Endothelial cell of umbilical vein (primary cell): Measurements from ENCODE around the gene ZNF148. TPM values are rescaled to one million over a fixed set of nuclear protein-coding genes. Genes with fewer than 3 reads are reported as not detected.

ENCODE experiments used
- BruUV-seq: library from RNA; stranded (reverse); fragments of 400-500 nt; replicated peaks from 2 replicates; lab custom pipeline; 2021; lab: Mats Ljungman, UMichigan
- CTCF ChIA-PET: fragments of 300-600, 350-600 bp; sonication (Branson Sonifier 250); formaldehyde crosslinking; loops from one replicate; lab custom pipeline; 2021; ENCODE audit warnings: antibody characterized with exemption, inconsistent platforms; lab: Charles Lee
- POLR2A ChIA-PET: fragments of 300-600, 350-600 bp; sonication (Branson Sonifier 250); formaldehyde crosslinking; loops from one replicate; lab custom pipeline; 2021; ENCODE audit warnings: antibody characterized with exemption, inconsistent platforms; lab: Charles Lee
- DNase-seq: peaks from one replicate; pipeline ENCODE4 v3.0.0-alpha.2; 2011; ENCODE audit warnings: low read depth, low spot score
- FAIRE-seq: peaks from 2 replicates; lab custom pipeline; 2011; peaks lifted over from hg19 to GRCh38; lab: Jason Lieb, UNC
- H2AFZ ChIP-seq: 2 replicates; pipeline ENCODE4 v1.6.0; 2012; ENCODE audit warnings: low read depth, low read length, control low read depth, inconsistent platforms
- H3K27ac ChIP-seq: 2 replicates; pipeline ENCODE4 v1.5.1; 2011; ENCODE audit warnings: low read depth, mild to moderate bottlenecking, control low read depth, low read length, moderate library complexity; ENCODE audit not compliant: insufficient read depth
- H3K27me3 ChIP-seq, 2 experiments: 2 replicates each; pipeline versions ENCODE4 v1.6.0 to v1.6.1; 2011; ENCODE audit warnings: low read length in 2 of 2, mixed read lengths in 1 of 2; ENCODE audit not compliant: control insufficient read depth in 2 of 2, insufficient read depth in 2 of 2
- H3K36me3 ChIP-seq, 2 experiments: 2 replicates in 1 of 2; 3 replicates in 1 of 2; pipeline ENCODE4 v1.5.1; 2011; ENCODE audit warnings: low read length in 2 of 2, mild to moderate bottlenecking in 1 of 2, moderate library complexity in 1 of 2; ENCODE audit not compliant: control insufficient read depth in 2 of 2, insufficient read depth in 2 of 2; ENCODE audit errors: extremely low read depth in 1 of 2
- H3K4me1 ChIP-seq: 3 replicates; pipeline ENCODE4 v1.5.1; 2011; ENCODE audit warnings: mild to moderate bottlenecking, low read length; ENCODE audit not compliant: control insufficient read depth, insufficient read depth; ENCODE audit errors: extremely low read depth
- H3K4me2 ChIP-seq: 2 replicates; pipeline ENCODE4 v1.6.1; 2011; ENCODE audit warnings: low read length, control low read depth, mixed read lengths; ENCODE audit not compliant: insufficient read depth
- H3K4me3 ChIP-seq, 3 experiments: fragments of 200-600 bp in 1 of 3; sonication (generic), shearing (Covaris generic) in 1 of 3; replicated peaks in 1 of 3; 2 replicates each; pipeline ENCODE4 v1.5.1; 2011 to 2016; ENCODE audit warnings: control low read depth in 3 of 3, low read length in 3 of 3, mild to moderate bottlenecking in 2 of 3, inconsistent platforms in 1 of 3, low read depth in 1 of 3, moderate library complexity in 1 of 3; ENCODE audit not compliant: insufficient read depth in 1 of 3
- H3K79me2 ChIP-seq: 2 replicates; pipeline ENCODE4 v1.6.0; 2012; ENCODE audit warnings: low read length, inconsistent platforms; ENCODE audit not compliant: control insufficient read depth, insufficient read depth
- H3K9ac ChIP-seq: replicated peaks from 2 replicates; pipeline ENCODE3; 2011; ENCODE audit warnings: low read length, control low read depth; ENCODE audit not compliant: insufficient read depth; ENCODE audit errors: extremely low read depth
- H3K9me1 ChIP-seq: replicated peaks from 3 replicates; pipeline ENCODE4 v1.6.0; 2011; ENCODE audit warnings: mild to moderate bottlenecking, low read length; ENCODE audit not compliant: control insufficient read depth, insufficient read depth; ENCODE audit errors: extremely low read depth
- H3K9me3 ChIP-seq: replicated peaks from 2 replicates; pipeline ENCODE4 v1.5.1; 2012; ENCODE audit warnings: low read length, inconsistent platforms; ENCODE audit not compliant: control insufficient read depth, insufficient read depth
- H4K20me1 ChIP-seq: replicated peaks from 2 replicates; pipeline ENCODE3; 2011; ENCODE audit warnings: mild to moderate bottlenecking, low read length; ENCODE audit not compliant: control insufficient read depth, insufficient read depth; ENCODE audit errors: extremely low read depth
- EZH2 ChIP-seq: IDR thresholded peaks from 2 replicates; pipeline ENCODE4 v1.6.1; 2012; ENCODE audit warnings: borderline replicate concordance, low read depth, mild to moderate bottlenecking, moderate library complexity, low read length, inconsistent platforms; ENCODE audit not compliant: severe bottlenecking
- FOS ChIP-seq: IDR thresholded peaks from 2 replicates; pipeline ENCODE4 v1.6.1; 2011; ENCODE audit warnings: mild to moderate bottlenecking, low read length, moderate library complexity, borderline replicate concordance; ENCODE audit not compliant: insufficient read depth
- GATA2 ChIP-seq: IDR thresholded peaks from 2 replicates; pipeline ENCODE4 v1.7.0; 2011; ENCODE audit warnings: low read depth, mild to moderate bottlenecking, moderate library complexity, mixed read lengths, low read length; ENCODE audit not compliant: insufficient read length, insufficient read depth
- JUN ChIP-seq: IDR thresholded peaks from 2 replicates; pipeline ENCODE4 v1.6.1; 2011; ENCODE audit warnings: borderline replicate concordance, low read depth; ENCODE audit not compliant: insufficient read length, insufficient read depth
- MYC ChIP-seq: IDR thresholded peaks from one replicate; pipeline ENCODE4 v1.6.1; 2011; ENCODE audit warnings: mild to moderate bottlenecking, low read depth, low read length
- POLR2A ChIP-seq: IDR thresholded peaks from 2 replicates; pipeline ENCODE4 v1.6.1; 2012; ENCODE audit warnings: low read depth, mild to moderate bottlenecking, control low read depth, low read length
- POLR2AphosphoS5 ChIP-seq: IDR thresholded peaks from 2 replicates; pipeline ENCODE4 v1.6.1; 2012; ENCODE audit warnings: low read depth, mild to moderate bottlenecking, control low read depth, low read length, moderate library complexity; ENCODE audit not compliant: insufficient read depth
- dilution Hi-C: fragments of 300-500 bp; cut with MboI; formaldehyde crosslinking; loops from one replicate; pipeline ENCODE4 v1.15.0; 2019; ENCODE audit warnings: low sequenced_read_pairs; ENCODE audit not compliant: extremely low pct_ligation_motif_present
- intact Hi-C: fragments of 100-400 bp; cut with micrococcal nuclease; formaldehyde crosslinking; loops from one replicate; pipeline ENCODE4 v1.10.0; 2022
- polyA plus RNA-seq, 4 experiments: library from polyadenylated mRNA; depleted of rRNA in 3 of 4; stranded (reverse) in 3 of 4; unstranded in 1 of 4; fragments of >200 nt; gene quantifications; 2 replicates each; pipeline versions ENCODE4 v1.2.1 to v1.2.3, GENCODE V29; 2011 to 2012; ENCODE audit warnings: missing spikeins in 1 of 4
- total RNA-seq: library from RNA; stranded (reverse); gene quantifications from 2 replicates; pipeline ENCODE4 v1.2.3, GENCODE V29; 2021
- TF ChIP-seq, protein P1 (sequence below): IDR thresholded peaks from 2 replicates; pipeline ENCODE4 v1.6.1; 2011; ENCODE audit not compliant: insufficient read depth, insufficient read length
- TF ChIP-seq, protein P2 (sequence below), 2 donors: IDR thresholded peaks; 1 replicate in 1 of 2; 2 replicates in 1 of 2; pipeline ENCODE4 v1.5.1; 2011; ENCODE audit warnings: low read length in 2 of 2, mild to moderate bottlenecking in 2 of 2, moderate library complexity in 2 of 2, control low read depth in 1 of 2, inconsistent platforms in 1 of 2, low read depth in 1 of 2; ENCODE audit not compliant: insufficient read depth in 1 of 2; ENCODE audit errors: extremely low read depth in 1 of 2

ZNF148 gene
- total and polyA plus RNA-seq, 2 donors (not counting 3 experiments of a cell fraction or from before 2014, with no cell fraction given) = 8.0 to 41.3 TPM

DNA sequence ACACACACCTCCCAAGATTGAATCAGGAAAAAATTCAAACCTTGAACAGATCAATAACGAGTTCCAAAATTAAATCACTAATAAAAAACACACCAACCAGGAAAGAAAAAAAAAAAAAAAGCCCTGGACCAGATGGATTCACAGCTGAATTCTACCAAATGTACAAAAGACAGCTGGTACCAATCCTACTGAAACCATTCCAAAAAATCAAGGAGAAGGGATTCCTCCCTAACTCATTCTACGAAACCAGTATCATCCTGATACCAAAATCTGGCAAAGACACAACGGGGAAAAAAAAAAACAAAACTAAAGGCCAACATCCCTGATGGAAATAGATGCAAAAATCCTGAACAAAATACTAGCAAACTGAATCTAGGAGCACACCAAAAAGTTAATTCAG is 108.2 kb downstream of the ZNF148 start:
- DNase-seq (no peak), FAIRE-seq (no peak)
- Histone ChIP-seq H3K4me2 (no peak overlapping the region), H2AFZ (no peak overlapping the region), H4K20me1 (no peaks in the 10 kb centered on the region), H3K9me1 (no peaks in the 10 kb centered on the region), H3K4me1 (no peaks in the 10 kb centered on the region), H3K4me3 (no peak overlapping the region), H3K36me3 (peaks cover 0 to 2% of the 10 kb centered on the region in 2 experiments), H3K27ac (no peak overlapping the region), H3K9ac (no peak overlapping the region), H3K27me3 (no peaks in the 10 kb centered on the region), H3K9me3 (no peaks in the 10 kb centered on the region), H3K79me2 (peaks cover 5% of the 10 kb centered on the region)
- no peak for TF ChIP-seq FOS
- TF ChIP-seq POLR2A = no peak
- no peak for TF ChIP-seq JUN
- TF ChIP-seq GATA2 = no peak
- TF ChIP-seq, protein P1, sequence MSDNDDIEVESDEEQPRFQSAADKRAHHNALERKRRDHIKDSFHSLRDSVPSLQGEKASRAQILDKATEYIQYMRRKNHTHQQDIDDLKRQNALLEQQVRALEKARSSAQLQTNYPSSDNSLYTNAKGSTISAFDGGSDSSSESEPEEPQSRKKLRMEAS = no peak
- TF ChIP-seq, protein P2, sequence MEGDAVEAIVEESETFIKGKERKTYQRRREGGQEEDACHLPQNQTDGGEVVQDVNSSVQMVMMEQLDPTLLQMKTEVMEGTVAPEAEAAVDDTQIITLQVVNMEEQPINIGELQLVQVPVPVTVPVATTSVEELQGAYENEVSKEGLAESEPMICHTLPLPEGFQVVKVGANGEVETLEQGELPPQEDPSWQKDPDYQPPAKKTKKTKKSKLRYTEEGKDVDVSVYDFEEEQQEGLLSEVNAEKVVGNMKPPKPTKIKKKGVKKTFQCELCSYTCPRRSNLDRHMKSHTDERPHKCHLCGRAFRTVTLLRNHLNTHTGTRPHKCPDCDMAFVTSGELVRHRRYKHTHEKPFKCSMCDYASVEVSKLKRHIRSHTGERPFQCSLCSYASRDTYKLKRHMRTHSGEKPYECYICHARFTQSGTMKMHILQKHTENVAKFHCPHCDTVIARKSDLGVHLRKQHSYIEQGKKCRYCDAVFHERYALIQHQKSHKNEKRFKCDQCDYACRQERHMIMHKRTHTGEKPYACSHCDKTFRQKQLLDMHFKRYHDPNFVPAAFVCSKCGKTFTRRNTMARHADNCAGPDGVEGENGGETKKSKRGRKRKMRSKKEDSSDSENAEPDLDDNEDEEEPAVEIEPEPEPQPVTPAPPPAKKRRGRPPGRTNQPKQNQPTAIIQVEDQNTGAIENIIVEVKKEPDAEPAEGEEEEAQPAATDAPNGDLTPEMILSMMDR (IDR thresholded peaks at IDR 0.05; ENCODE audit: extremely low read depth in 1 of 2, insufficient read depth in 1 of 2, low read depth in 1 of 2, low read length in 2 of 2) = no peak
- no peak for TF ChIP-seq EZH2
- TF ChIP-seq POLR2AphosphoS5 = no peak
- TF ChIP-seq MYC = no peak
- POLR2A ChIA-PET = no interaction called here
- intact Hi-C loops (loop anchor here (5.0 kb wide), 1 partner anchor 110 kb away; the partner anchor contains the start of gene ZNF148), dilution Hi-C loops (no loop called here)
- CTCF ChIA-PET = no interaction called here
- BruUV-seq = no TSS peak
